GM12873 (cell line): ENCODE results near the gene MOSPD3.

ENCODE experiments used
- CTCF ChIP-seq: IDR thresholded peaks from 2 replicates; pipeline ENCODE4 v1.5.1; 2012; ENCODE audit warnings: low read depth, mild to moderate bottlenecking, moderate library complexity, low read length, control low read depth; ENCODE audit not compliant: insufficient read depth; ENCODE audit errors: missing control alignments

The MOSPD3 gene

DNA sequence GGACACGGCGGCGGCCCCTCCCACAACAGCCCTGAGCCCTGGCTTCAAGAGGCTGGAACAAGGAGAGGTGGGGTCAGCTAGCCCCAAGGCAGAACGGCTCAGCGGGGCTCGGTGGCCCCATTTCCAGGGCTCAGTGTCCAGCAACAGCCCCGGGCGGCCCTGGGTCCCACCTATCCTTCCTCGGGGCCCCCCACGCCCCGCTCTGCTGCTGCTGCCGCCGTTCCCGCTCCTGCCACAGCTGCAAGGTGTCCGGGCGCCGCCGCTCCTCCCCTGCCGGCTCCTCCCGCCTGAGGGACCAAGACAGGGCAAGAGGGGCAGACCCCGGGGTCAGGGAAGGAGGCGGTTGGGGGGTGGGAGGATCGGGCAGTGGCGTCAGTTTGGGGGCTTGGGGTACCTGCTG is 35.2 kb upstream of the MOSPD3 start:
- TF ChIP-seq CTCF = no peak

GRCh38 chr7:100577507-100577906 is 34.8 kb upstream of the MOSPD3 start:
- no peak for TF ChIP-seq CTCF

DNA sequence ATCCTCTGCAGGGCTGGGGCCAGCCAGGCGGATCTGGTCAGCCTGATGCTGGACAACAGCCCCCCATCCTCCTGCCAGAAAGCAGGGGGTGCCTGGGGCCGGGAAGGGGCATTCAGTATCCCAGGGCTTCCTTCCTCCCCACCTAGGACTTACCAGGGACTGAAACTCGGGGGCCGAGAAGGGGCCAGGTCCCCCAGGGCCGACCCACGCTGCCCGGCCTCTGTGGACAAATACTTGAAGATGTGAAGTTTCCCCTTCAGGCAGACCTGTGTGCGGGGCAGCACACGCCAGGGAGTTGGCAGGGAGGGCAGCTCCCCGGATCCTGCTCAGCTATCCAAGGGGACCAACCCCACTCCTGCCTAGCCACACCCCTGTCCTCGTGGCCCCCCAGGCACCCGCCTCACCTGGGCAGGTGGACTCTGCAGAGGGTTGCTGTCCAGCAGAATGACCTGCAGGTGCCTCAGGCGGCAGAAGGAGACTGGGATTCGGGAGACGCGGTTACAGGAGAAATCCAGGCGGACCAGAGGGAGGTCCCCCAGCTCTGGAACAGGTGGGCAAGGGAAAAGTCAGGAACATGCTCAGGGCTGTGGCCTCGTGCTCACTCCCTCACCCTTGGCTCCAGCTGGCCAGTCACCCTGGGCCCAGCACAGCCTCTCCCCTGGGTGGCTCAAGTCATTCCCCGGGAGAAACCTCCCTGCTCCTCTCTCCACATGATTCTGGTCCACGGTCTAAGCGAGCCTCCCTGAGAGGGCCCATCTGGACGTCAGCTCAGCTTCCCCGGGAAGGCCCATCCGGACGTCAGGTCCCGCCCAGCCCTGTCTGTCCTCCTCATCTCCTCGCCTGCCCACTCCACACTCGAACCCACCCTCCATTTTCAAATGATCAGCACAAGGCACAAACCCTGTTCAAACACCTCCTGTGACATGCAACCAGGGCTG is 33.8 kb upstream of the MOSPD3 start:
- TF ChIP-seq CTCF = no peak

DNA sequence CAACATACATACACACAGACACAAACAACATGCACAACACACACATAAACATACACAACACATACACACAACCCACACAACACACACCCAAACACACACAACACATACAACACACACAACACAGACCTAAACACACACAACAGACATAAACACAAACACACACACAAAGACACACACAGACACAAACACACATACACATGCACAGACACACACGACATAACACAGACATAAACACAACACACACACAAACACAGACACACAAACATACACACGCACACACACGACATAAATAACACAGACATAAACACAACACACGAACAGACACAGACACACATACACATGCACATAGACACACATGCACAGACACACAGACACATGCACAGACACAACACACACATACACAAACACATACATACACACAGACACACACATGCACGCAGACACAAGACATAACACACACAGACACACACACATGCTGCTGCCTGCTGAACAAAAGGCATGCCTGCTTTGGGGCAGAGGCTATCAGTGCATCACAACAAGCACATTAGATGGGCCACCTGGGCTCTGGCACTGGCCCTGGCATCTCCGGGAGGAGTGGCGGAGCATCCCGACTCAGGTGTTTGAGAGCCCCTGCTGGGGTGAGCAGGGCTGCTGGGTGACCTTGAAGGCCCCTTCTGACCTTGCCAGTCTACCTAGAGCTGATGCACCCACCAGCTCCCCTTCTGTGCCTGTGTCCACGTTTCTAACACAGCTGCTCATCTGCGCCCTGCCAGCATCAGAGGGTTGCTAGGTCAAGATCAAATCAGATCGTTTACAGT is 31.7 kb upstream of the MOSPD3 start:
- no peak for TF ChIP-seq CTCF

- no peak for TF ChIP-seq CTCF
Measured at GRCh38 chr7:100582041-100582579, 30.2 kb upstream of the MOSPD3 start.

DNA sequence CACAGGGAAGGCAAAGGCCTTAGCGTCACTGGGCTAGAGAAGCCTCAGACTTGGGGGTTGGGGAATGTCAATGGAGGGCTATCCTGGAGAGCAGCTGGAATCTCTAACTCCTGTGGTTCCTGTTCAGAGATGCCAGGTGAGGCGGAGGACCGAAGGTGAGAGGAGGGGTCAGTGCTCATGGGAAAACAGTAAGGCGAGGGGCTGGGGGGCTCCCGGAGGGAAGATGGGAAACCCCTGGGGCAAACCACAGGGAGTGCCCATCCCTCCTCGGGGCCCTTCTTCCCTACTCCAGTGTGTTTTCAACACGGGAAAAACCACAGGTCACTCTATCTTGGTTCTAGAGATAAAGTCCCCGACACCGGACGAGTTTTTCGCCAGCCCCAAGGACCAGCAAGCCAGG is 29.7 kb upstream of the MOSPD3 start:
- TF ChIP-seq CTCF = no peak

GRCh38 chr7:100583132-100584053 is 28.9 kb upstream of the MOSPD3 start:
- no peak for TF ChIP-seq CTCF
